Left kidney (tissue), 2 donors: Measurements from ENCODE around the gene SPECC1L. TPM values are rescaled to one million over a fixed set of nuclear protein-coding genes. Genes with fewer than 3 reads are reported as not detected.

Experiments
- DNase-seq: peaks from one replicate; pipeline ENCODE4 v3.0.0-alpha.2; 2013
- polyA plus RNA-seq: library from polyadenylated mRNA; unstranded; fragments of 120-200 nt; gene quantifications from one replicate; pipeline ENCODE4 v1.2.1, GENCODE V29; 2013; ENCODE audit not compliant: insufficient read length

SPECC1L gene
- polyA plus RNA-seq, 1 donor = 54.1 TPM

DNA sequence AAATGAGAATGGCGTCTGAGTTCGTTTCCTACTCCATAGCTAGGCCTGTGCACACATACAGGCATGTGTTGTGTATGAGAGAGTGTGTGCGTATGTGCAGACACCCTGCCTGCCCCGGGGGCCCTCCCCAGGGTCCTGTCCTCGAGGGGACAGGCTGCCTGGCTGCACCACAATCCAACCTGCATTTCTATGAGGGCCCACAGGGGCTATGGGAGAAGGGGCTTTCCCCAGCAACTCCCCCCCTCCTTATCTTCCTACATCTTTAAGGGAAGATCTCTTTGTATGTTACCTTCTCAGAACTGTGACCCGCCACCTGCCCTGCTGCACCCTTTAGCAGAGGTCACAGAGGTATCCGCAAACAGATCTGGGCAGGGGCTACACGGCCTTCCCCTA, 171.7 kb downstream of the SPECC1L start:
- no peak for DNase-seq

DNA sequence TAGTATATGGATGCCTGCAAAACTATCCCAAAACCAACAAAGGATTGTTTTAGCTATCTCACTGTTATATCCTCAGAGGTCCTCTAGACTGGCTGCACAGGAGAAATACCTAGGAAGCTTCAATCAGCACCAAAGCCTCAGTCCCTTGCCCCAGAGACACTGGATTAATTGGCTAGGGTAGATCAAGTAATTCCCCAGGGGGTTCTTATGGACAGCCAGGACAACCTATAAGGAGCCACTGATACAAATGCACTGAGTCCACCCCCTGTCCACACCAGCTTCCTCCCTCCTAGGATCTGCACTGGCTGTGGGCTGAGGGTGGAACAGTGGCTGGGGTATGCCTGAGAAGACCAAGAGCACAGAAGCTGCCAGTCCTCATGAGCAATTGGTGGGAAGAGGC, 173.0 kb downstream of the SPECC1L start:
- DNase-seq = no peak

DNA sequence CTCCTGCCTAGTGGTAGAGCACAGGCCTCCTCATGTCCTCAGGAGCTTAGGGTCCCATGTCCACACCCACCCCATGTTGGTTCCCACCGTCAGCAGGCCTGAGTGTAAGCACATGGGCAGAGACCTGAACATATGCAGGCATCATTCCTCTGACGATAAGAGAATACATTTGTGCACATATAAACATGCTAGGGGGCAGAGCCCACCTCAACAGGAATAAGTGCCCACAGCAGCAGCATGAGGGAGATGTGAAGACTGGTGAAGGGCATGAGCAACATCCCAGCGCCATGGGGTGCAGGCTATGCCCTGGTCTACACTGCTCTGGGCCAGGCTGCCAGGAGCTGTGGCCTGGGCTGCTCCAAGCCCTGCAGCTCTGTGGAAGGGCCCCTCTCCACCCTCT, 173.6 kb downstream of the SPECC1L start:
- no peak for DNase-seq

DNA sequence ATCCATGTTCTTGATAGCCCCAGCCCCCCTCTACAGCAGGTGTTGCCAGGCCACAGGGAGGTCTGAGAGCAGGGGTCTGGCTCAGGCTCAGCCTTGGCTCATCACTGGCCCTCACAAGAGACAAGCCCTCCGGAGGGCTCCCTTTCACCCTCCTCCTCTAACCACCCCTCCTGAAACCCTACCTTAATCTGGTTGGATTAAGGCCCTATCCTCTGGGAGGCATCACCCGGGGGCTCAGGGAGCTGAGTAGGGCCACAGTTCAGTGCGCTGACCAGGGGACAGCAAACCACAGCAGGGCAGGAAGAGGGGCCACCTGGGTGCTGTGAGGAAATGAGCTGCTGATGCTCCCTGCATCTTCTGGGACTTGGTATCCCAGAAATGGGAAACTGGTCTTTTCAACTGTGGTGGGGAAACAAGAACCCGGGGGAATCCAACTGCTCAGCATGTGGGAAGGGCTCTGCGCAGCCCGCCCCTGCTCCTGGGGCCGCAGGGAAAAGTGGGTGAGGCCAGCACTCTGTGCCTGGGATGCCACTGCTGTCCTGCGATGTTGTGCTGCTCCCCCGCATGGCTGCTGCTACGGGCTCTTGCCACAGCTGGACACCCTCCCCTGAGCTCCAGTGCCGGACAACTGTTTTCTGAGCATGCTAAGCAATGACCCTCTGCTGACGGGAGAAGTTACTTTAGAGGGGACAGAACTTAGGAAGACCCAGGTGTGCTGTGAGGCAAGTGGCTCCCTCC, 174.3 kb downstream of the SPECC1L start:
- peak; percentile 65 for DNase-seq

DNA sequence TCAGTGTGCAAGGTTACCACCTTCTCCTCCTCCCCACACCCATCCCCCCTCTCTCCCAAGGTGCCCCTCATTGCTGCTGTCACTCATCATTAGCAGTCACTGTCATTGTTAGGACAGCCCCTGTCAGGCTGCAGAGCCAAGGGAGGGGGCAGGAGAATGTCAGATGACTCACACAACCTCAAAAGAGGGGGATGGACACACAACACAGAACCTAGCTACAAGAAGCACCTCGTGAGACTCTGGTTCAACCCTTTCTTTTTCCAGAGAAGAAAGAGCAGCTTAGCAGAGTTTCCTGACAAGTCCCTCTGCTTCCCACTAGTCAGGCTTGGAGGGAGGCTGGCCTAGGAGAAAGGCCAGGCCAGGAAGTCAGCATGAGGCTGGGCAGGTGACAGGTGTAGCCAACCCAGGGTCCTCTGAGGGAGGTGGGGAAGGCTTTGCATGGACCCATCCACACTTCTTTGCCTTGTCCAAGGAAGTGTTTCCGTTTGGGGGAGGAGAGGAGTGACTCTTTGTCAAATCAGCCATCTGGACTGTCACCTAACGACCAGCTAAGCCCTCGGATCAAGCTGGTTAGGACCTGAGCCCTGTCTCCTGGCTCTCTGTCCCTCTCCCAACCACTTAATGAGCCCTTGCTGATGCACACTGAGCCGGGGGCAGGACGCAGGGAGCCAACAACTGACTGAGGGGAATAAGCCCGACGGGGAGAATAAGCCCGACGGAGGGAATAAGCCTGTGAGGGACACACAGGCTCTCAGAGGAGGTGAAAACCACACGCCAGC, 175.0 kb downstream of the SPECC1L start:
- no peak for DNase-seq

DNA sequence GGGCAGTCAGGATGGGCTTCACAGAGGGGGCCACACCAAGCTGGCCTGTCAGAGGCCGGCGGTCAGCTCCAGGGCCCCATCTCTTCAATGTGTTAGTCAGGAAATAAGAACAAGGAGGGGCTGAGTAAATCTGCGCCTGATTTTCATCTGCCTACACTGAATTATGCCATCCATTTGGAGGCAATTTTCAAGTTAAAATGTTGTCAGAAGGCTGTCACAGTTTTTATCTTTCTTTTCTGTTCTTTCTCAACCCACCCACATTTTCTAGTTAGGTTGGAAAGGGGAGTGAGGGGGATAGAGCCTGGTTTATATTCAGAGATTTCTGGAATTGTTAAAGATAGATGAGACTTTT, 175.6 kb downstream of the SPECC1L start:
- DNase-seq = no peak

DNA sequence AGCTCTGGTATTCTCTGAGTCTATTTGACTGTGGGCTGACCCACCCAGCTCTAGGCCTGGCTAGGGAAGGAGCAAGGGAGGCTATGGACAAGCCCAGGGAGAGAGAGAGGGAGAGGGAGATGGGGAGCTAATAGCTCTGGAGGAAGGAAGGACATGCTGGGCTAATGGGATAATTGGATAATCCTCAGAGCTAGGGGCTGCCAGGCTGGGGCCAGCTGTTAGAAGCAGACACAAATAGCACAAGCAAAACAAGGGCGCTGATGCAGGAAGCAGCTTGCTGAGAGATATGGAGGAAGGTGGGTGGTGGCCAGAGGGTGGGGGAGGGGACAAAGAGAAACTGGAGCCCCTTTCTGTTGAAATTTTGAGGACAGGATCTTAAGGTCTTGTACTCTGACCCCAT, 180.0 kb downstream of the SPECC1L start:
- DNase-seq = no peak

DNA sequence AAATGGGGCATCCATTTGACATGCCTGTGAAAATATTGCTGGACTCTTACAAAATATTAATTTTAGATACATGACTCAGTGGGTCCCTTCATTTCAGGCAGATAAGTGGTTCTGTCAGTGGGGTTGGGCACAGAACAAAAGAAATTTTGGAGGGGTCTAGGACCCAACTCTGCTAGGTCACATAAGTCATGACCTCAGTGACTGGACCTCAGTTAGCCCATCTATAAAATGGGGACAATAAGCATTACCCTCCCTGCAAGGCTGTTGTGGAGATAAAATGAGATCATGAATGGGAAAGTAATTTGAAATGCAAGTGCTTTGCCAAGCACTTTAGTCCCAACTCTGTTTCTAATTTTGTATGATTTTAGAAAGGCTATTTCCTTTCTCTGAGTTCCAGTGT, 180.5 kb downstream of the SPECC1L start:
- no peak for DNase-seq

DNA sequence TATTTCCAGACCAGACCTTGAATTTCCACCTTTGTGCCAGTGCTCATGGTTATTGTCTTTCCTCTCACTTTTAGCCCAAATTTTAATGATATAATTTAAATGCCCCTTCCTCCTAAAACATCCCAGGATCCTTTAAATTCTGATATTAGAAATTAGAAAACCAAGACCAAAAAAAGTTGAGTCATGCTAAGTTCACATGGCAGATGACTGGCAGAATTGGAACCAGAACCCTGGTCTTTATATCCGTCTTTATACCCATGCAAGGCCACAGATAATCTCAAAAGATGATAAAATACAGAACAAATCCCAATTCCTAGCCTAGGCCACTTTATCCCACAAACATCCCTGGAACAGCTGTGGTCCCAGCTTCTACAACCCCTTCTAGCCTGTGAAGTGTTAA, 183.2 kb downstream of the SPECC1L start:
- DNase-seq = no peak

DNA sequence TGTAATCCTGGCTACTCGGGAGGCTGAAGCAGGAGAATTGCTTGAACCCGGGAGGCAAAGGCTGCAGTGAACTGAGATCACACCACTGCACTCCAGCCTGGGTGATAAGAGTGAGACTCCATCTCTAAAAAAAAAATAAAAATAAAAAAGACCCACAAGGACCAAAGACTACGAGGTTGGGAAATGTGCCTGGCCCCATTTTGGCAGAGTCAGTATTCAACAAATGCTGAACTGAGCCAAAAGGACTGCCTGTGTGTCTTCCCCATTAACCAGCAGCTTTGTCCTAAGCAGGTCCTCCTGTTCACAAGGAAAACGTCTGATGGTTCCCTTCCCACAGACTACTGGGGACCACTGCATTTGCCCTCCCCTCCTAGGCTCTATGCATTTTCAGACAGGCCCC, 184.4 kb downstream of the SPECC1L start:
- DNase-seq = no peak

DNA sequence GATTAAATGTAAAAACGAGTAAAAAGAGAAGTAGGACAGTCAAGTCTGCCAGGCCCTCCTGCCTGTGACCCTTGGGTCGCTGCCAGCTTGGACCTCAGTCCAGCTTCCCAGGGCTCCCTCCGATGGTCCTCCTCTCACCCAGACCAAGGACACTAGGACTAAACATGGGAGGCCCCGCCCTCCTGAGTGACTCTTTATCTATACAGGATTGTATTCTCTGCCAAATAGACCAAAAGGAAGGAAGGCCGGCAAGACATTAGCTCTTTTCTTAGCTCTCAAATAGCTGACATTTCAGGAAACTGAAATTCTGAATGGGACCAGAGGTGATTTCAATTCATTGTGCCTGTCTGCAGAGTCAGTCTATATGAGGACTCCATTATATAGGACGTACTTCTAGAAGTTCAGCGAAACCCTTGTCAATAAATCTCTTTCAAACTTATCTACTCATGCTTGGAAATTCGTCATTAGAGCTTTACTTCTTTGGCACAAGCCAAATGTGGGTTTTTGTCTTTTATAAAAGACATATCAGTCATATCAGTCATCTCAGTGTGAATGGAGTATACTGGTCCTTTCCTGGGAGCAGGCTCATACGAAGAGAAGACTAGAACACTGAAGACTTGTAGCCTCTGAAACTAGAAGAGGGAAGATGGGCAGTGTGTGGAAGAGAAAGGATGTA, 185.3 kb downstream of the SPECC1L start:
- DNase-seq = no peak

DNA sequence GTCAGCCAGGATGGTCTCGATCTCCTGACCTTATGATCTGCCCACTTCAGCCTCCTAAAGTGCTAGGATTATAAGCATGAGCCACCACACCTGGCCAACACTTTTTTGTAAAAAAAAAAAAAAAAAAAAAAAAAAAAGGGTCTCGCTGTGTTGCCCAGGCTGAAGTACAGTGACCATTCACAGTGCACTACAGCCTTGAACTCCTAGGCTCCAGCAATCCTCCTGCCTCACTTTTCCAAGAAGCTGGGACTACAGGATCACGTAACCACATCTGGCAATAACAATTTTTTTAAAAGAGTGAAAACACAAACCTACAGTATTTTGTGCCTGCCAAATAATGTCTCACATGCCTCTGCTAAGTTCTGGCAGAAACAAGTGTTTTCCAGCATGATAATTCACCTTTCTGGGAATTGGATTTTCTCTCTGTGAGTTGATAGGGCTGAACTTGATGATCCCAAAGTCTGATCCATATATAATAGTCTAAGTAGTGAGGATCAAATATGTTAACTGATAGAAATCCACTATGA, 187.3 kb downstream of the SPECC1L start:
- no peak for DNase-seq

DNA sequence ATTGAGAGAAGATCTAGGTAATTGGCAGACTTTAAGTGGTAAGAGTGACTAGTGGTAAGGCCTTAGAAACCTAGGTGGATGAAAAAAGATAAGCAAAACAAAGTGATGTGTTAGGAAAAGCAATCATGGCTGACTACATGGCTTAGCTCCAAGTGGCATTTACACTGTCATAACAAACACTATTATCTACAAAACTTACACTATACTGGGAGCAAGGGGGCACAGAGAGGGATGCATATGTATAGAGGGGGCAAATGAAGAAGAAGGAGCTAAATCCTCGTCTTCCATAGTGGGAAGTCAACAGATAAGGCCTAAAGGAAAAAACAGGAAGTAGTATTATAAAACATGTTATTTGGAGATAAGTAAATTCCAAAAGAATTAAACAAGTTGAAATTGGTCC, 189.3 kb downstream of the SPECC1L start:
- DNase-seq = no peak

DNA sequence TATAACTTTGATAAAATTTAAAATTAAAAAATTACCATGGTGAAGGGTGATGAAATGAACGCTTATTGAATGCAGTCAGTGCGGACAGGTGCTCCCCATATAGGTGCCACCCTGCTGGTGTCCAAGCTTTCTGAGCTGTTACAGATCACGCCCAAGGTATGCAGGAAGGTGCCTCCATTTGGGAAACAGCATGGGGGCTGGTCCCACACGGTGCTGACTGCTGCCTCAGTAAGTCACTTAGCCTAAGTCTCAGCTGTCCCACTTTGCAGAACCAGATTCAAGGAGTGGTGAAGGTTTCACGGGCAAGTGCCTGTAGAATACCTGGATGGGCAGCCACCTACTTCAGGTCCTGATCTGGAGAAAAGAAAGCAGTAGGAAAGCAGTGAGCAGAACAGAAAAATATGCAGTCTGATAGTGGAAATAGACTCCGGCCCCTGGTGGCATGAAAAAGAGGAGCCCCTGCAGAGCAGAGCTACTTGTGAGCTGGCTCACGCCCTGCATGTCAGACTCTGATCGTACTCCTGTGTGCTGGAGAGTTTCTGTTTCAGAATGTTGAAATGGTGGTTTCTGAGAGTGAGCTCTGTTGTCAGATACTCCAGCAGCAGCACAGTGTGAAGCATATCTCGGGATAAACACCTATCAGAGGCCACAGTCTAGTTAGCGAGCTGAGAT, 189.9 kb downstream of the SPECC1L start:
- DNase-seq = no peak

DNA sequence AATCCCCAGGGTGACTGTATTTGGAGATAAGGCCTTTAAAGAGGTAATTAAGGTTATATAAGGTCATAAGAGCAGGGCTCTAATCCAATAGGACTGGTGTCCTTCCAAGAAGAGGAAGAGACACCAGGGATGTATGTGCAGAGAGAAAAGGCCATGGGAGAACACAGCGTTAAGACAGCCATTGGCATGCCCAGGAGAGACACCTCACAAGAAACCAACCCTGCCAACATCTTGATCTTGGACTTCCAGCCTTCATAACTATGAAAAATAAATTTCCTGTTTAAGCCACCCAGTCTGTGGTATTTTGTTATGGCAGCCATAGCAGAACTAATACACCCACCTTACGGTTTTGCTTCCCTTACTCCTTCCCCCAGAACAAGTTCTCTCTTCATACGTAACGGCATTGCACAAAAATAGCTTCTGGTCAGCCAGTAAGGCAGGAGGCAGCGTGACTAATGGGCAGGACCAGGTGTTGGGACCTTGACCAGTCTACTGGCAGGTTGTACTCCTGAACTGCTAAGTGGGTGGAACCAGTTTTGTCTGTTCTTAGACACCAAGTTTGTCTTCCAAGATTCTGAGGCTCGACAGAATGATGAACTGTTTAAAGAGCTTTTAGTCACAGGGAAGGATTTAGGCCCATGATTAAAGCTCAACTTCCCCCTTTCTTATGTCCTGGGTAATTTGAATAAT, 192.6 kb downstream of the SPECC1L start:
- no peak for DNase-seq

DNA sequence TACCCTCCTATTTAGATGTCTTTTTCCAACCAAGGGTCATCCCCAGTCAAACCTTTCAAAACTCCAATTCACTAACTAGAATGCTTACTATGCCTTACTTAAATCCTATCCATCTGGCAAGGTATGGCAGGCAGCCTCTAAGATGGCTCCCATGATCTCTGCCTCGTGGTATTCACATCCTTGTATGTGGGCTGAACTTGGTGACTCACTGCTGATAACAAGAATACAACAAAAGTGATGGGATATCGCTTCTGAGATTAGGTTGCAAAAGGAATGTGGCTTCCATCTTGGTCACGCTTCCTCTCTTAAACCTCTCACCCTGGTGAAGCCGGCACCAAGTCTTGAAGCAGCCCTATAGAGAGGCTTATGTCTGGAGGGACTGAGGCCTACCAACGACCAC, 194.9 kb downstream of the SPECC1L start:
- DNase-seq = no peak

DNA sequence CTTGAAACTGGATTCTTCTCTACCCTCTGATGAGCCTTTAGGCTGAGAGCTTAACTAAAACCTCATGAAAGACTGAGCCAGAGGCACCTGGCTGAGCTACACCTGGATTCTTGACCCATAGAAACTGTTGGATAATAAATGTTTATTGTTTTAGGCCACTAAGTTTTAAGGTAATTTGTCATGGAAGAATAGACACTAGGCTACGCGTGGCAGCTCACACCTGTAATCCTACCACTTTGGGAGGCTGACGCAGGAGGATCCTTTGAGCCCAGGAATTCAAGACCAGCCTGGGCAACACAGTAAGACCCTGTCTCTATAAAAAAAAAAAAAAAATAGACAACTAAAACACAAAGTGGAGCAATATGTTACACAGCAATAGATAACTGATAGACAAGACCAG, 195.3 kb downstream of the SPECC1L start:
- no peak for DNase-seq

DNA sequence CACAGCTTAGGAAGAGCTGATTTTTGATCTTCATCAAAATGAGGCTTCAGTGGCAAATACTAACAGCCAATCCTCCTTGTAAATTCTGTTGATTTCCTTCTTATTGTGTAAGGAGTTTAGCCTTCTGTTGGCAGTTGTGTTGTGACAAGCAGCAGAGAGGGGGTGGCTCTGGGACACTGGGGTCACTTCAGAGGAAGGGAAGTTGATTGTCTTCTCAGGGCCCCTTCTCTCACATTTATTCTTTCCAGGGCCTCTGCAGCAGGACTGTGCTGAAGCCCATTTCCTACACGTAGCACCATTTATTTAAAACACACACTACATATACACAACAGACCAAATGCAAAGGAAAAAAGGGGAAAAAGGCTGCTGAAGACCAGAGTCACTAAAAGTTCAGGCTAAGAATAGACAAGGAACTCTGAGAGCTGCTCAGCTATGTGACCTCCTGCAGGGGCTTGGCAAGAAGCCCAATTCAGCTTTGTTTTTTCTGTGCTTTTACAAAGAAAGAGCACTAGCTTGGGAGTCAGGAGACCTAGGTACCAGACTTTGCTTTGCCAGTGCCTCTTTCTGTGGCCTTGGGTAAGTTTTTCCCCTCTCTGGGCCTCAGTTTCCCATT, 196.2 kb downstream of the SPECC1L start:
- DNase-seq = peak; percentile 68

DNA sequence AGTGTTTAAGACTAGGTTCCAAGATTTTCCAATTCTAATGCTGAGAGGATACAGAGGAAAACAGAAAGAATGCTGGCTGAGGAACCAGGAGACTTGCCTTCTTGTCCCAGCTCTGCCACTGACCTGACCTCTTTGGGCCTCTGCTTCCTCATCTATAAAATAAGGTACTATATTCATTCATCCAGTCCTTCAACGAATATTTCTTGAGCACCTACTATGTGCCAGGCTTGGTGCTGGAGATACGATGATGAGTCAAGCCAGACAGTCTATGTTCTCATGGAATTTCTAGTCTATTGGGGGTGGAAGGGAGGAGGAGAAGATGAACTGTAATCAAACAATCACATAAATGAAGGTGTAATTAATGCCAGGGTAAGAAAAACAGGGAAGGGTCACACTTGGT, 196.7 kb downstream of the SPECC1L start:
- DNase-seq = no peak
